AG20443 (cell line): ENCODE data around the gene SFXN5.

Source experiments
- DNase-seq: peaks from one replicate; pipeline ENCODE4 v3.0.0; 2012; ENCODE audit warnings: low spot score, mixed read lengths

SFXN5 gene

DNA sequence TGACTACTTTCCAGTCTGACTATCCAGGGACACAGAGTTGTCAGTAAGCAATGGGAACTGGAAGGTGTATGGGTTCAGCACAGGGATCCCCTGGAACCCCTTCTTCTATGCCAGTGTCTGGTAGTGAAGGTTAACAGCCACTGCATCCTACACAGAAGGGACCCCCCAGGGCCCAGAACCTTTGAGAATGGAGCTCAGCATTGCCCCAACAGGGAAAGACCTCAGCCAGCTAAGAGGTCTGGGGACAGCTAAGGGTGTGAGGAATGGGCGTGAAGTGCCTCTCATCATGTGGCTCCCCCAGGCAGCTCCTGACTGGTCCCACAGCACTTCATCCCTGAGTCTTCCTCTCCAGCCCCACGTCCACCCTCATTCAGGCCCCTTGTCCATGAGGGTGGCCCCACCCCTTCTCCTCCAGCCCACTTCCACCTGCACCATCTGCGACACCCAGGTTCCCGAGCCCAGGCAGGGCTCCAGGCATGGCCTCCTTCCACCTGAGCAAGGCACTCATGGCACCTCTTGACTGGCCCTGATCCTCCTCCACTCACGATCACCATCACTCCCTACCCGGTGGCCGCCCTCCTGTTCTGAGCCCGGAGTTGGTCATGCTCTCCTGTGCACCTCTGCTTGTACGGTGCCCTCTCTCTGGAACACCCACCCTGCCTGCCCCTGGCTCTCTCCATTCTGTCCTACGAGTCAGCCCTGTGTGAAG lies 77.1 kb downstream of the SFXN5 start:
- no peak for DNase-seq

GRCh38 chr2:72993933-72994280 lies 77.6 kb downstream of the SFXN5 start:
- no peak for DNase-seq

DNA sequence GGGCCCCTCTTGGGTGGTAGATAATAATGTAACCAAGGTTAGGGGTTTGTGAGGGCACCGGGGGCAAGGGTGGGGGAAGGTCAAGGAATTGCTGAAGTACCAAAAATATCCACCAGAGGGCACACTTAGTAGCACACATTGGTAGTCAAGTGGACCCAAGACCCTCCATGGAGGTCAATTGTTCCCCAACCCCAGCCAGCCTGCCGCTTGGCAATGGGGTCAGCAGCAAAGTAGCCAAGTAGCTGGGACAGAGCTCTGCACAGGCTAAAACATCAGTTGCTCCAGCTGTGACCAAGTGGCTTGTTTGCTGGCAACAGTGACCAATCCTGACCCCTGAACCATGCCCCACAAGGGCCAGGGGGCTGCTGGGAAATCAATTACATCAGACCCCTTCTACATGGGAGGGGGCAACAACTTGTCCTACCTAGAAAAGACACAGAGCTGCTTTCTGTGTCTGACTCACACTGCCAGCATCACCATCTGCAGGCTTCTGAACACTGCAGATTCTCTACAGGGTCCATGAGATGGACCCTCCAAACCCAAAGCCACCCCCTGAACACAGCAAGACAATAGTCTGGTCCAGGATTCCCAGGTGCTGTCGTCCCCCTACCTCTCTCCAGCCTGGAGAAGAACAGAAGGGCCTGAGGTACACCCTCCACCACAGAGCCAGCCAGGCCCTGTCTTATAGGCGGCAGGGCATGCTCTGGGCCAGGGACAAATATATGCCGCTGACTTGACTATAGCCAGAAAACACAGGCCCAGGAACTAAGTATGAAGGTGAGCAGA lies 78.2 kb downstream of the SFXN5 start:
- DNase-seq, result peak; percentile 80

- DNase-seq, result no peak
Observed at GRCh38 chr2:72992734-72993102, 78.8 kb downstream of the SFXN5 start.

DNA sequence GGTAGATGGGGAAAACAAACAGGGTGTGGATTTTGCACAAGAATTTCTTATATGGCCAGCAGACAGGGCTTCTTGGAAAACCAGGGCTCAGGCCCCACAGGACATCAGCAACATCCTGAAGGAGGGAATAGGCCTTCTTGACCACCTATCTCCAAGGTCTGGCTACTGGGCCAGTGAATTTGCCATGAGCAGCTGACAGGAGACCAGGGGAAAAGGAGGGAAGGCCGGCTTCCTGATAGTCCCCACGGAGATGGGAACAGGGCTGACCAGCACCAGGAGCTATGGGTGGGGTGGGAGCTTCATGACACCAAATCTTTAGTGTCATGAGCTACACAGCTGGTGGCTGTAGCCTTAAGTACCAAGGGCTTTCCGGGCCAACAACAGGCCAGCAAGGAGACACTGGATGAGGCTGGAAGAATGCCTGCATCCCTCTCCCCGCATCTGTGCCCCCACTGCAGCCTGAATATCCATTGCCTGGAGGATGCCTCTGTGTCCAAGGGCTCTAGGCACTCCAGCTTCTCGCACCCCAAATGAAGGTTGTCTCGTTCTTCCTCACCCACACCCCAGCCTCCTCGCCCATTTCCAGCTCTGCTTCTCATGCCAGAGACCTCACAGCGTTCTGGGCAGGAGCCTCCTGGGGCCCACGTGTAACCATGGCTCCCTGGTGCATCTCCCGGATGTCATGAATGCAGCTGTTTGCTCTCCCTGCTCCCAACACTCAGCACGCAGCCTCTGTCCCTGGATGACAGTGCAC lies 79.4 kb downstream of the SFXN5 start:
- DNase-seq, result no peak

DNA sequence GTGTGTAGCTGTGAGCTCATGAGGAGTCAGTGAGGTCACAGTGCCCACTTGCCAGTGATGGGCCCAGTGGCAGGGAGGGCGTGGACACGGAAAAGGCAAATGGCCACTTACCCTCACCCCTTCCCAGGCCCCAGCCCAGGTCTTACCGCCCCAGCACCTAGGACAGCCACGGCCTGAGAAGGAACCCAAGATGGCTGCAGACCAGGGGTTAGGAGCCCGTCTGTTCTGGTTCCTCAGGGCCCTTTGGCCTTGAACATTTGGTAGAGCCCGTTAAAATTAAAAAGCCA lies 80.1 kb downstream of the SFXN5 start:
- DNase-seq, result no peak

DNA sequence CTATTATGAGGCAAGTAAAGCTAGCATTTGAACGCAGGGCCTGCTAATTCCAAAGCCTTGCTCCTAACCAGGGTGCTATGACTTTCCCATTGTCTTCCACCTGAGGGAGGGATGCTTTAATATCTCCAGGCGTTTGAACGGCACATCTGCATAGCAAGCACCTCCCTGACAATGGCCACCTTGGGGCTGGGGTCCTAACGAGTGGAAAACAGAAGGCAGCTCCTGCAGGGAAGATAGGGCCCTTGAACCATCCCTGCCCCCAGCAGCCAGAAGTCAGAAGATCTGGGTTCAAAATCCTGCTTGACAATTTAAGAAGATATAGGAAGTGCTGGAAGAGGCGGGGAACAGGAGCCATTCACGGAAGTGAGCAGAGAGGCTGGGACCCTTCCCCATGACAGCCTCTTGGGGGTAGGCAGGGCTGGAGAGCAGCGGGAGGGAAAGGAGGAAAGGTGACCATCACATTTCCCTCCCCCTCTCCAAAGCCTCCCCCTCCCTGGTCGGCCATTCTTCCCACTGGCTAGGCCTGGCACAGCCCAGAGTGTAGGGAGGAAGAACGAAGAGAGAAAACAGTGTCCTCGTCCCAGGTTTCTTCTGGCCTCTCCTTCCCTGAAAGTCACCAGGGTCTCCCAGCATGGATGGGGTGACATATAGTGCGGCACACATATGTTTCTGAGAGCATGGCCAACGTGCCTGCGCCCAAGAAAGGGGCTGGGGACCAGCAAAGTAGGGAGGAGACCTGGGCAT lies 80.6 kb downstream of the SFXN5 start:
- DNase-seq, result no peak

- no peak for DNase-seq
Observed at GRCh38 chr2:72989770-72990556, 81.5 kb downstream of the SFXN5 start.

DNA sequence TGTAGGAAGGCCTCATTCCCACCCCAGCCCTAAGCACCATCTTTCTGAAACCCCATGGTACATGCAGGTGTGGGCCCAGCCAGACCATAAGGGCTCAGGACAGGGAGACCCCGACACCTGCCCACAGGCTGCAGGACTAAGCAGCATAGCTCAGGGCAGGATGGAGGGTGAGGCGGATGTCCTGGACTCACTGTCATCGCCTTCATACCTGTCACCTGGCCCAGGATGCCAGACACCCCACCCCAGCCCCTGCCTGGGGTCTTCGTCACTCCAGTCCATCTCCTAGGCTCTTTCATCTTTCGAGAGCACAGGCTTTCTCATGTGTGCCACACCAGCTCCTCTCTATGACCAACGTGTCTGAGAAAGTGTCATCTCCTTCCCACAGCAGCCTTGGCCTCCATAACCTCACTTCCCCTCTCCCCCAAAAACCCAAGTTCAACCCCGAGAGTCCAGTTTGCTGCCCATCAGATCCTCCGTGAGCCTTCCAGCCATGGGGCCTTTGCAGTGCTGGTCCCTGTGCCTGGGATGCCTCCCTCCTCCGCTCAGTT lies 82.7 kb downstream of the SFXN5 start:
- no peak for DNase-seq

DNA sequence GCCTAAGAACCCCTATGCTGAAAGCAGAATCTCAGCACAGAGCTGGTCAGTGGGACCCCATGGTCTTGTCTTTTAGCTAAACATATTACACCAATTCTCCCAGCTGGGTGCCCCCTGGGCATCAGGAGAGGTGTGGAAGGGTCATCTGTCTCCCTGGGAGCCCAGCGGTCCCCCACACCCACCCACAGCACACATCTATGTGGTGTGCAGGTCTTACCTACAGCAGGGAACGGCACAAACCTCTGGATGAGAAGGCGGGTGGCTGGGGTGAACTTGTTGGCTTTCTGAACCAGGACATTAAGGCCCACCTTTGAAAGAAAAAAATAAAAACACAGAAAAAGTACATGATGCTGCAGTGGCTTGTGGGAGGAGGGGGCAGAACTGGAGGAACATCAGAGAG lies 83.5 kb downstream of the SFXN5 start:
- DNase-seq, result no peak

- DNase-seq, result no peak
Observed at GRCh38 chr2:72985891-72986683, 85.4 kb downstream of the SFXN5 start.

DNA sequence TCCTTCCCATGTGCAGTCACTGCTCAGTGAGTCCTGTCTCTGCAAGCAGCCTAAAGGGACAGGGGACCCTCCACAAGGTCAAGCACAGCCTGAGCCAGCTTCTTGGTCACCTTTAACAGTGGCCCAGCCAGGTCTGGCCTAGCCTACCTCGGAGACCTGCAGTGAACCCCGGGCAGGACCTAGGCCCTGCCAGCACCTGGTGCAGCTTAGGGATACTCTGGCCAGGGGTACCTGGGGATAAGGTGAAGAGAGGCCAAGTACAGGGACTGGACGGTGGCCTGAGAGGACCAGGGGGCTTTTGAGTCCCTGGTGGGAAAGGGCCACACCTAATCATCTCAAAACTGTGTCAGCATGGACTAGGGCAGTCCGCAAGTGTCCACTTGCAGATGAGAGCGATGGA lies 86.4 kb downstream of the SFXN5 start:
- no peak for DNase-seq

DNA sequence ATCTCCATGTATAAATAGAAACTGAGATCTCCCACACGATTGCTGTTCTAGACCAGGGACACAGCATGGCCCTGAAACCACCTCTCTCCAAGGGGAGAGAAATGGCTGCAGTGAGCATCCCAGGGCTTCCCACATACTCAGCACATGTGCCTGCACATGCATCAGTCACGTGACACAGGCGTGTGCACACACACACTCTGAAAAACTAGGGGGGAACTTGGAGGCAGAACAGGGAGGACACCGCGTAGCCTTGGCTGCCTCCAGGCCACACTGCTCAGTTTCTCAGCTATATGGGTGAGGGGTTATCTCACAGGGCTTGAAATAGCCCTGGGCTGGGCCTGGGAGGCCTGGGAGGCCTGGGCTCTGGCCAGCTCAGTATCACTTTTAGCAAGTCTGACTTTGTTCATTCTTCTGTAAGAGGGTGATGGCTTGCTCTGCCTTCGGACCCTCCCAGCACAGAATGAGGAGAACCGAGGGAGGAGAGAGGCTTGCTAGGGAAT lies 87.3 kb downstream of the SFXN5 start:
- no peak for DNase-seq

DNA sequence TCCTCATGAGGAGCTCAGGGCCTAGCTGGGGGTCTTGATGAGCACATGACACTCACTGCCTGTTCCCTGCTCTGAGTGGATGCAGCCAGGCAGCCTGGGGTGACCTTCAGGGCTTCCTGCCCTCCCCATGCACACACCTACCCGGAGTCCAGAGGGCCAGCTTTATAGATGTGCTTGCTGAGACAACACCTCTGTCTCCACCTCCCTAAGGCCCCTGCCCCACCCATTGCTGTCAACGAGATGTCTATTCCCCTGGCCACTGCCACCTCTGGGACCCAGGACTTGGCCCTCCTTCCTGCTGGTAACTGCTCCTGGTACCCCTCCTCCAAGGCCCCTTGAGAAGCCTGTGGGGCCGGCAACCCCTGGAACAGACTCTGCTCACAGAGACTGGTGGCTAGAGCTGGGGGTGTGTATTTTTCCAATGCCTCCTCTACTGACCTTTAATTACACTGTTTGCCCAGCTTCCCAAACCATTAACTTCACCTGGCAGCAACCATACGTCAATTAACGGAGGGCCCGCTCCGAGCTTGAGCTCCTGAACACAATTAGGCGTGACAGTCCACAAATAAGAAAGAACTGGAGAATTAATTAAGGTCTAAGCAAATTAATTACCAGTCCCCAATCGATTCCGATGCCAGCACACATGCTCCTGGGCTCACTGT lies 87.9 kb downstream of the SFXN5 start:
- DNase-seq, result no peak

GRCh38 chr2:72982781-72983499 lies 88.6 kb downstream of the SFXN5 start:
- DNase-seq, result no peak

GRCh38 chr2:72982219-72982618 lies 89.3 kb downstream of the SFXN5 start:
- no peak for DNase-seq

DNA sequence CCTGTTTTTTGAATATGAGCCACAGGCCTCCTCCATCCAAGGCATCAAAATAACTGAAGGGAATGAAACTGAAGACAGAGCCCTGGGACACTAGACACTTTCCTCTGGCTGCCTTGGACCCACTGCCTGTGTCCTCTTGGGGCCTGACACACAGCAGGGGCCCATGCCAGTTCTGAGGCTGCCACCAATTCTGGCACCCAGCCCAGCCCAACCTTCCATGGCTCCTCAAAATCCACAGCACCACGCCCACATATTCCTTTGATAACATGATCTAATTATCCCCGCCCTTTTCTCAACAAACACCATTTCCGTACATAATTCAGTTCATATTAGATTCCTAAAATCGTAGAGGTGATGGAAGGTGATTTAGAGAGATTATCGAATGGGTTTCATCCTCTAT lies 90.0 kb downstream of the SFXN5 start:
- DNase-seq, result no peak

- DNase-seq, result no peak
Observed at GRCh38 chr2:72980535-72981217, 90.8 kb downstream of the SFXN5 start.

GRCh38 chr2:72979896-72980295 lies 91.6 kb downstream of the SFXN5 start:
- DNase-seq, result no peak
